HG02642 (cell line): ENCODE results near the gene RNF152.

ENCODE experiments used
- ATAC-seq: cut with Tn5 transposase; IDR thresholded peaks from one replicate; pipeline ENCODE4 v1.9.1; 2021; ENCODE audit warnings: mild to moderate bottlenecking; ENCODE audit not compliant: unreplicated experiment, poor library complexity

The RNF152 gene

DNA sequence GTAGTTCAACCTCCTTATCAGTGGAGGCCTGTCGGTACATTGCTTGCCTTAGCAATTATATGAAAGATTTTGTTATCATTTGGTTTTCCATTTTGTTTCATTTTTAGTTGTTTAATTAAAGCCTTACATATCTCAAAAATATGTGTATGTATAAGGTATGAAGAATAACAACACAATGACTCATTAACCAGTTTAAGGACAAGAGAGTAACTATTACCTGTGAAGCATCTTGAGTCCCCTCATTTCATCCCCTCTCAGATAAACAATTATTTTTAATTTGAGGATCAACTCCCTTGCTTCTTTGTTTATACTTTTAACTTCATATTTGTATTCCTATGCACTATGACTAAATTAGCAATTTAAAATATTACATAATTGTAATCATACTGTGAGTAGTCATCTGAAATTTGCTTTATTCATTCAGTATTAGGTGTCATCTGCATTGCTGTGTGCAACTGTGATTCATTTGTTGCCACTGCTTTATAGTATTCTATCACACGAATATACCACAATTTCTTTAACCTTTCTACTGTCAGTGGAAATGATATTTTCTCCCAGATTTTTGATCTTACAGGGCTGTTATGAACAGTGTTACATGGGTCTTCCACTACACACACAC lies 126.4 kb downstream of the RNF152 start:
- no peak for ATAC-seq

DNA sequence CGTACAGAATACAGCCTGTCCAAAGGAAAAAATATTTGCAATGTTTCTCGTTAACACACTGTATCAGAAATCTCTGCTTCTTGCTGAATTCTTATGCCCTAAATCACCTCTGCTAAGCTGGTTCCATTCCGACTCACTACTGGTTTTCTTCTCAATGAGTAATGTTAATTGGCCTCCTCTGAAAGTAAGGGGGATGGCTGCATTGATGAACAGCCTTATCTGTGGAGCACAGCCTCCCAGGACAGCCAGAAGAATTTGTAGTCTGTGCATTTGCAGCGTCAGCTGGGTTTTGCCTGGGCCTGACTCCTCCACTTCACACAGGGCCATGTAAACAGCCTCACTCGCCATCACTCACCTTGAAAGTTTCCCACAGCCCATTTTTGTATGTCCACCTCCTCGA lies 127.7 kb downstream of the RNF152 start:
- ATAC-seq = no peak

DNA sequence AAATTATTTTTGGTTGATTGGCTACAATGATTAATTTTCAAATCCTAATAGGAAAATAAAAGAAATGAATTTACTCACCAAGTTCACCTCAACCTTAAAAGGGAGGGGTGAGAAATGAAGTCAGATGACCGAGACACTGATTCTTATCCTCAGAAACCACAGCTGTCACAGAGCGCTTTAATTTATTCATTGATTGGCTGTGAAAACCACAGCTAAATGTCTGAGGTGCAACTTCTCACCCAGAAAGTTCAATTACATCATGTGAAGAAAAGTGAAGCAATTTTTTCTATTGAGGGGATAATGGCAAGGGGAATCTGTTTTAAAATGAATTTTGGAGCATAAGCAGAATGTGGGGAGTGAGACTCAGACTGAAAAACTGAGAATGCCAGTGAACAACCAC lies 128.4 kb downstream of the RNF152 start:
- ATAC-seq = no peak

DNA sequence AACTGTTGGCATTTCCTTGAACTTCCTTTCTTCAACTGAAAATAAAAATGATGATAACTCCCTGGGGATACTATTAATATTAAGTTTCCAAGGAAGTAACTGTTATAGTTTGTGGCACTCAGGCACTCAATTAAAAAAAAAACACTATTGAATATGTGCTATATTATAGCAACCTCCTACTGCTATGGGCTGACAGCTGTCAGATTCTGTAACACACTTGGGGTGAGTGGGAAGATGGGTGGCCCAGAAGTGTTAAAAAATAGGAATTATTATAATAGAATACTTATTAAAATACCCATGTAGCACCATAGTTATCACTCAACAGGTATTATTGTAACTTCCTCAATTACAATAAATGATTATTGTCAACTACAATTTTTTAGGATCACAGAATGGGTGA lies 130.9 kb downstream of the RNF152 start:
- no peak for ATAC-seq
